ACC112 (cell line): ENCODE results near the gene SORCS3.

Experiments
- H2AFZ ChIP-seq: fragments of 200-600 bp; sonication (generic); one replicate; pipeline ENCODE4 v1.6.0; 2017; ENCODE audit warnings: antibody characterized with exemption, low read length; ENCODE audit not compliant: unreplicated experiment
- H3K27ac ChIP-seq: fragments of 200-600 bp; sonication (generic); 2 replicates; pipeline ENCODE4 v1.5.1; 2014; ENCODE audit warnings: low read depth, mild to moderate bottlenecking, antibody characterized with exemption, low read length, moderate library complexity
- H3K27me3 ChIP-seq: fragments of 200-600 bp; sonication (generic); 2 replicates; pipeline ENCODE4 v1.6.1; 2014; ENCODE audit warnings: mild to moderate bottlenecking, antibody characterized with exemption, low read length, moderate library complexity, mixed read lengths; ENCODE audit not compliant: insufficient read depth
- H3K36me3 ChIP-seq: fragments of 200-600 bp; sonication (generic); 2 replicates; pipeline ENCODE4 v1.6.1; 2016; ENCODE audit warnings: mild to moderate bottlenecking, antibody characterized with exemption, low read length, moderate library complexity, mixed read lengths; ENCODE audit not compliant: insufficient read depth
- H3K4me1 ChIP-seq: fragments of 200-600 bp; sonication (generic); one replicate; pipeline ENCODE4 v1.6.1; 2016; ENCODE audit warnings: low read length, mixed read lengths; ENCODE audit not compliant: insufficient read depth, unreplicated experiment, control insufficient read depth
- H3K4me3 ChIP-seq: fragments of 200-600 bp; sonication (generic); 2 replicates; pipeline ENCODE4 v1.5.1; 2014; ENCODE audit warnings: mild to moderate bottlenecking, low read depth, low read length
- H3K79me2 ChIP-seq: fragments of 200-600 bp; sonication (generic); one replicate; pipeline ENCODE4 v1.6.0; 2016; ENCODE audit warnings: low read length; ENCODE audit not compliant: control insufficient read depth, unreplicated experiment, insufficient read depth

SORCS3 gene

GRCh38 chr10:105041956-105042355, 400.9 kb downstream of the SORCS3 start:
- Histone ChIP-seq H3K4me1 (no peaks in the 10 kb centered on the region), H3K27ac (no peak overlapping the region), H3K4me3 (no peak overlapping the region), H3K36me3 (no peaks in the 10 kb centered on the region), H3K27me3 (no peaks in the 10 kb centered on the region), H2AFZ (no peak overlapping the region), H3K79me2 (no peaks in the 10 kb centered on the region)

DNA sequence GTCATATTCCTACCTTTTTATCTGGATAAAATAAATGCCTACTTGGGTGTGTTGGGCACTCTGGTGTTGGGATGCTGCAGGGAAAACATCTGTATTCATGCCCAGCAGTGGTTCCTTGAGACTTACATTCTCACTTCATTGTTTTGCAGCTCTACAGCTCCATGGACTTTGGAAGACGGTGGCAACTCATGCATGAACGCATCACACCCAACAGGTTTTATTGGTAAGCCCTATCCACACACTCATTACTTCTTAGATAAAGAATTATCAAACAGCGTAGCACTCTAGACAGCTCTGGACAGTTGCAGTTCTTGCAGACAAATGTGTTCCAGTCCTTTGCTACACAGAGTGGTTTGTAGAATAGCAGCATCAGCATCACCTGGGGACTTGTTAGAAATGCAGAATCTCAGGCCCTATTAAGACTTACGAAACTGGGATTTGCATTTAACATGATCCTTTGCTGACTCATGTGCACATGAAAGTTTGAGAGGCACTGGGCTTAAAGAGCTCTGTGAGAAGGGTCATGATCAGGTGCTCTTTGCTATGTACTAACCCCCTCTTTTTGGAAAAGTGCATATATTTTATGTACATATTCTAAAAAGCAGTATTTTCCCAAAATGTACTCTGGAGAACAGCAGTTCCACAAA, 401.9 kb downstream of the SORCS3 start:
- Histone ChIP-seq H2AFZ (no peak overlapping the region), H3K27me3 (no peaks in the 10 kb centered on the region), H3K4me1 (no peaks in the 10 kb centered on the region), H3K27ac (no peak overlapping the region), H3K36me3 (no peaks in the 10 kb centered on the region), H3K79me2 (no peaks in the 10 kb centered on the region), H3K4me3 (no peak overlapping the region)

GRCh38 chr10:105044902-105045301, 403.8 kb downstream of the SORCS3 start:
- H3K27ac ChIP-seq: no peak overlapping the region
- H3K79me2 ChIP-seq: no peaks in the 10 kb centered on the region
- H3K4me3 ChIP-seq: no peak overlapping the region
- no peaks in the 10 kb centered on the region for H3K36me3 ChIP-seq
- no peak overlapping the region for H2AFZ ChIP-seq
- no peaks in the 10 kb centered on the region for H3K4me1 ChIP-seq
- H3K27me3 ChIP-seq: no peaks in the 10 kb centered on the region

DNA sequence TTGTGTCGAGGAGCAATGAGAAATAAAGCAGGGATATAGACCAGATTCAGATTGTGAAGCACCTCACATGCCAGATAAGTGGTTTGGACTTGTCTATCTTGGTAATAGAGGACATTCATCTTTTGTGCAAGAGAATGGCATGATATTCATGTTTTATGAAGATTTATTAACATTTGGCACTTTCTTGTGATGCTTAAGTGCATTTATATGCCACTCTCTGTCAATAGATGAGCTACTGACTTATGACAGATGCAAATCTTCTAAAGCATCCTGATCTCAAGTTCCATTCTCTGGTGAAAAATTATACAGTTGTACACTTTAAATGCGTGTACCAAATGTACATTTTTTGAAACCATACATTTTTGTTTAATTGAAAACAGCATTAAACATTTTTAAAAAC, 415.3 kb downstream of the SORCS3 start:
- no peaks in the 10 kb centered on the region for H3K36me3 ChIP-seq
- no peak overlapping the region for H3K4me3 ChIP-seq
- H3K27ac ChIP-seq: no peak overlapping the region
- H3K79me2 ChIP-seq: no peaks in the 10 kb centered on the region
- H2AFZ ChIP-seq: no peak overlapping the region
- H3K27me3 ChIP-seq: no peaks in the 10 kb centered on the region
- H3K4me1 ChIP-seq: no peaks in the 10 kb centered on the region

DNA sequence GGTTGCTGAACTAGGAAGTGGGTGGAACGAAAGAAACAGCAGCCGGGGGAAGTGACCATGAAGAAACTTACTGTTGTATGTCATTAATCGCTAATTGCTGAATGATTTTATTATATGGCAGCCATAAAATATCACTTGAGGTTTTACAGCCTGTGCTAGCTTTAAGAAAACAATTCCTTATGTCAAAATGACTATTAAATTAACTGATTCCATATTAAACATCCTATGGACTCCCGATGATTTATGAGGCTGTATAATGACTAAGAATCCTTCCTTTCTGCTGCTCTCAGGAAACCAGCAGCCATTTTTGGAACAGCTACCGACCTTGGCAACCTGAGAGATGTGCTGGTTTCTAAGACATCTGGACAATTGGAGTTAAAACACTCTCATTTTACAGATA, 421.9 kb downstream of the SORCS3 start:
- Histone ChIP-seq H3K36me3 (no peaks in the 10 kb centered on the region), H3K79me2 (no peaks in the 10 kb centered on the region), H3K27ac (no peak overlapping the region), H3K4me3 (no peak overlapping the region), H3K4me1 (no peaks in the 10 kb centered on the region), H2AFZ (no peak overlapping the region), H3K27me3 (no peaks in the 10 kb centered on the region)

DNA sequence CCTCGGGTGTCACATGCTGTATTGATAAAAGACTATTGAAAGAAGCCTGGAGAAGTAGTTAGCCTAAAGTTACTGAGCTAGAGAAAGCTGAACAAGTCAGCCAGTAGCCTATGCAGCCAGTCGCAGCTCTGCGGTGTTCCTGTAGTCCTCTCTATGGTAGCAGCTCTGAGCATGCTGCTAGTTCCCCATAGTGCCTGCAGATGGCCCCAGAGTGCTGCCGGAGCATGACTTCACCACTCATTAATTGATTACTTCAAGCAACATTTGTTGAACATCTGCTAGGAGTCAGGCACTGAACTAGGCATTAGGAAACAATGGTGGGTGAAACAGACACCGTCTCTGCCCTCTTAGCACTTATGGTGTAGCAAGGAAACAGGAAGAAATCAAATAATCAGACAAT, 422.7 kb downstream of the SORCS3 start:
- Histone ChIP-seq H3K27ac (no peak overlapping the region), H3K36me3 (no peaks in the 10 kb centered on the region), H2AFZ (no peak overlapping the region), H3K4me1 (no peaks in the 10 kb centered on the region), H3K79me2 (no peaks in the 10 kb centered on the region), H3K4me3 (no peak overlapping the region), H3K27me3 (no peaks in the 10 kb centered on the region)

GRCh38 chr10:105068497-105068896, 427.4 kb downstream of the SORCS3 start:
- H3K27me3 ChIP-seq: no peaks in the 10 kb centered on the region
- H3K79me2 ChIP-seq: no peaks in the 10 kb centered on the region
- H3K4me1 ChIP-seq: no peaks in the 10 kb centered on the region
- H3K36me3 ChIP-seq: no peaks in the 10 kb centered on the region
- no peak overlapping the region for H3K27ac ChIP-seq
- H2AFZ ChIP-seq: no peak overlapping the region
- no peak overlapping the region for H3K4me3 ChIP-seq

GRCh38 chr10:105070249-105070648, 429.2 kb downstream of the SORCS3 start:
- H3K4me3 ChIP-seq: no peak overlapping the region
- no peaks in the 10 kb centered on the region for H3K4me1 ChIP-seq
- no peaks in the 10 kb centered on the region for H3K79me2 ChIP-seq
- H3K36me3 ChIP-seq: no peaks in the 10 kb centered on the region
- H3K27me3 ChIP-seq: no peaks in the 10 kb centered on the region
- no peak overlapping the region for H2AFZ ChIP-seq
- no peak overlapping the region for H3K27ac ChIP-seq

DNA sequence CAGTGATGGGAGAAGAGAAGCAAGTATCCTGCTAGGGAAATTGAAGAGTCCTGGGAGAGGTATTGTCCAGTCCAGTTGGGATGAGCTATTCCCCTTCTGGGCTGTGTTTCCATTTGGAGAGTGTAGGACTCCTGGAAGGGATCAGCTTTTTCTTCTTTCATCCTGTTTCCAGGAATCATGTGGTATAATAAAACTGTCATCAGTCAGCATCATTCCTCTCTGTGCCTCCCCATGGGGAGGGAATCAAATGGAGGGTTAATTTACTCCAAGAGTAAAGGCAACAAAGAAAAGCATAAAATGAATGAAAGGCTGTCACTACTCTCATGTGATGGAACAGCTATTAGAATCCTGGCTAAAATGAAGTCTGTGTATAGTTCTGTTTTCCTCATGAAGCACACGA, 429.9 kb downstream of the SORCS3 start:
- H3K27me3 ChIP-seq: no peaks in the 10 kb centered on the region

GRCh38 chr10:105071980-105072379, 430.9 kb downstream of the SORCS3 start:
- Histone ChIP-seq H3K27me3 (no peaks in the 10 kb centered on the region), H2AFZ (no peak overlapping the region), H3K4me3 (no peak overlapping the region), H3K4me1 (no peaks in the 10 kb centered on the region), H3K36me3 (no peaks in the 10 kb centered on the region), H3K27ac (no peak overlapping the region), H3K79me2 (no peaks in the 10 kb centered on the region)

More for the DNA sequence above, 429.9 kb downstream of the SORCS3 start:
- no peaks in the 10 kb centered on the region for H3K36me3 ChIP-seq
- no peak overlapping the region for H3K4me3 ChIP-seq
- no peaks in the 10 kb centered on the region for H3K4me1 ChIP-seq
- H3K79me2 ChIP-seq: no peaks in the 10 kb centered on the region
- H3K27ac ChIP-seq: no peak overlapping the region
- no peak overlapping the region for H2AFZ ChIP-seq

GRCh38 chr10:105073999-105074398, 432.9 kb downstream of the SORCS3 start:
- Histone ChIP-seq H3K36me3 (no peaks in the 10 kb centered on the region), H3K79me2 (no peaks in the 10 kb centered on the region), H3K4me1 (no peaks in the 10 kb centered on the region), H3K4me3 (no peak overlapping the region), H3K27ac (no peak overlapping the region), H2AFZ (no peak overlapping the region), H3K27me3 (no peaks in the 10 kb centered on the region)
